HepG2 (cell line): ENCODE data around the gene SLC22A4. TPM values are rescaled to one million over a fixed set of nuclear protein-coding genes. Genes with fewer than 3 reads are reported as not detected.

Experiments used
- ATAC-seq: fragments of 200-7000 bp; cut with Tn5 transposase; 3 replicates; pipeline ENCODE4 v1.9.1; 2020; ENCODE audit warnings: mild to moderate bottlenecking, moderate library complexity
- BruUV-seq: library from RNA; stranded (reverse); fragments of 400-500 nt; replicated peaks from 2 replicates; lab custom pipeline; 2021; lab: Mats Ljungman, UMichigan
- CTCF ChIA-PET: fragments of 300-600 bp; formaldehyde crosslinking; extraction: SDS; loops from one replicate; lab custom pipeline; 2021; ENCODE audit warnings: low total read pairs, inconsistent platforms, low intra/inter-chr PET ratio; lab: Yijun Ruan, JAX
- POLR2A ChIA-PET: fragments of 350-600 bp; sonication (Branson Sonifier 250); formaldehyde crosslinking; loops from one replicate; lab custom pipeline; 2020; ENCODE audit warnings: antibody characterized with exemption, inconsistent platforms; lab: Yijun Ruan, JAX
- DNase-seq: peaks from one replicate; pipeline ENCODE4 v3.0.0-alpha.2; 2015; ENCODE audit warnings: low spot score
- FAIRE-seq: peaks from 3 replicates; lab custom pipeline; 2011; peaks lifted over from hg19 to GRCh38; lab: Jason Lieb, UNC
- H2AFZ ChIP-seq: one replicate; pipeline ENCODE4 v1.6.1; 2011; ENCODE audit warnings: low read length, inconsistent platforms
- H3K27ac ChIP-seq: fragments of 300-600 bp; 3 replicates; pipeline ENCODE4 v1.8.0; 2011; ENCODE audit warnings: mixed run types, mild to moderate bottlenecking, mixed read lengths, low read length, inconsistent platforms; ENCODE audit not compliant: insufficient read depth; ENCODE audit errors: extremely low read length
- H3K27me3 ChIP-seq, 2 experiments: fragments of 200-600 bp in 1 of 2; 2 replicates in 1 of 2; 3 replicates in 1 of 2; pipeline versions ENCODE4 v1.6.0 to v1.8.0; 2011; ENCODE audit warnings: low read length in 2 of 2, mild to moderate bottlenecking in 2 of 2, moderate library complexity in 2 of 2, inconsistent platforms in 1 of 2; ENCODE audit not compliant: insufficient read depth in 2 of 2, control insufficient read depth in 1 of 2
- H3K36me3 ChIP-seq, 2 experiments: fragments of 200-600 bp in 1 of 2; replicated peaks in 1 of 2; 2 replicates in 1 of 2; 3 replicates in 1 of 2; pipeline versions ENCODE4 v1.5.1 to v1.8.0; 2011; ENCODE audit warnings: low read length in 2 of 2, inconsistent platforms in 1 of 2; ENCODE audit not compliant: insufficient read depth in 2 of 2, control insufficient read depth in 1 of 2
- H3K4me1 ChIP-seq: 2 replicates; pipeline ENCODE4 v1.5.1; 2012; ENCODE audit warnings: low read length, inconsistent platforms; ENCODE audit not compliant: insufficient read depth
- H3K4me2 ChIP-seq: 2 replicates; pipeline ENCODE4 v1.6.0; 2011; ENCODE audit warnings: low read depth, low read length, inconsistent platforms
- H3K4me3 ChIP-seq, 3 experiments: fragments of 200-600 bp in 1 of 3; sonication (generic), shearing (Covaris generic) in 1 of 3; replicated peaks in 1 of 3; 2 replicates each; pipeline ENCODE4 v1.5.1; 2011 to 2016; ENCODE audit warnings: low read length in 3 of 3, inconsistent platforms in 2 of 3, low read depth in 2 of 3, mild to moderate bottlenecking in 2 of 3, control low read depth in 1 of 3, mixed read lengths in 1 of 3; ENCODE audit not compliant: insufficient read depth in 1 of 3
- H3K79me2 ChIP-seq: one replicate; pipeline ENCODE4 v1.6.1; 2011; ENCODE audit warnings: low read length, inconsistent platforms; ENCODE audit not compliant: insufficient read depth
- H3K9ac ChIP-seq: 2 replicates; pipeline ENCODE4 v1.6.0; 2011; ENCODE audit warnings: mild to moderate bottlenecking, low read depth, low read length, inconsistent platforms; ENCODE audit not compliant: insufficient read depth
- H3K9me3 ChIP-seq: 2 replicates; pipeline ENCODE4 v1.5.1; 2012; ENCODE audit warnings: mild to moderate bottlenecking, low read length
- H4K20me1 ChIP-seq: 2 replicates; pipeline ENCODE4 v1.6.0; 2011; ENCODE audit warnings: inconsistent platforms, mild to moderate bottlenecking, low read length, moderate library complexity; ENCODE audit not compliant: insufficient read depth
- SP140L ChIP-seq: sonication (generic); formaldehyde crosslinking; IDR thresholded peaks from 2 replicates; pipeline ENCODE4 v1.4.0; 2020; ENCODE audit warnings: missing genetic modification reagents, borderline replicate concordance
- ZNF687 ChIP-seq: sonication (generic); formaldehyde crosslinking; IDR thresholded peaks from 2 replicates; pipeline ENCODE4 v1.5.1; 2020; ENCODE audit warnings: mild to moderate bottlenecking, missing genetic modification reagents, moderate library complexity
- WGBS: methylation state at CpG from one replicate; pipeline ENCODE4 v1.1.6; 2017; ENCODE audit warnings: low lambda C conversion rate; 5-methylcytosine and 5-hydroxymethylcytosine counted together
- in situ Hi-C: cut with HindIII; loops from 2 replicates; pipeline ENCODE4 v1.10.0; 2017; ENCODE audit warnings: low pct_unique_long_range_greater_than_20kb; ENCODE audit not compliant: extremely low pct_ligation_motif_present
- intact Hi-C: fragments of 100-400 bp; cut with micrococcal nuclease; formaldehyde crosslinking; loops from one replicate; pipeline ENCODE4 v1.10.0; 2022; ENCODE audit not compliant: unreplicated experiment
- polyA plus RNA-seq, 8 experiments: library from polyadenylated mRNA; depleted of rRNA in 3 of 8; stranded (reverse) in 7 of 8; unstranded in 1 of 8; fragments of >200 nt; fragmentation: Illumina TruSeq in 4 of 8; extraction: Trizol in 4 of 8; gene quantifications; 2 replicates each; pipeline versions ENCODE4 v1.2.1 to v1.2.3, GENCODE V29; 2011 to 2016; ENCODE audit warnings: low read depth in 4 of 8, missing spikeins in 1 of 8, mixed read lengths in 1 of 8; ENCODE audit not compliant: insufficient read depth in 1 of 8
- total RNA-seq, 5 experiments: library from RNA; depleted of rRNA; stranded (reverse); fragments of >200 nt; fragmentation: Illumina TruSeq; extraction: Trizol; gene quantifications; 2 replicates each; pipeline ENCODE4 v1.2.3, GENCODE V29; 2016; ENCODE audit warnings: low read depth in 1 of 5

The SLC22A4 gene
- total and polyA plus RNA-seq, 2 of the 13 experiments (the other 11 are each of a cell fraction or from before 2014, with no cell fraction given) = 0.33 to 0.62 TPM

DNA sequence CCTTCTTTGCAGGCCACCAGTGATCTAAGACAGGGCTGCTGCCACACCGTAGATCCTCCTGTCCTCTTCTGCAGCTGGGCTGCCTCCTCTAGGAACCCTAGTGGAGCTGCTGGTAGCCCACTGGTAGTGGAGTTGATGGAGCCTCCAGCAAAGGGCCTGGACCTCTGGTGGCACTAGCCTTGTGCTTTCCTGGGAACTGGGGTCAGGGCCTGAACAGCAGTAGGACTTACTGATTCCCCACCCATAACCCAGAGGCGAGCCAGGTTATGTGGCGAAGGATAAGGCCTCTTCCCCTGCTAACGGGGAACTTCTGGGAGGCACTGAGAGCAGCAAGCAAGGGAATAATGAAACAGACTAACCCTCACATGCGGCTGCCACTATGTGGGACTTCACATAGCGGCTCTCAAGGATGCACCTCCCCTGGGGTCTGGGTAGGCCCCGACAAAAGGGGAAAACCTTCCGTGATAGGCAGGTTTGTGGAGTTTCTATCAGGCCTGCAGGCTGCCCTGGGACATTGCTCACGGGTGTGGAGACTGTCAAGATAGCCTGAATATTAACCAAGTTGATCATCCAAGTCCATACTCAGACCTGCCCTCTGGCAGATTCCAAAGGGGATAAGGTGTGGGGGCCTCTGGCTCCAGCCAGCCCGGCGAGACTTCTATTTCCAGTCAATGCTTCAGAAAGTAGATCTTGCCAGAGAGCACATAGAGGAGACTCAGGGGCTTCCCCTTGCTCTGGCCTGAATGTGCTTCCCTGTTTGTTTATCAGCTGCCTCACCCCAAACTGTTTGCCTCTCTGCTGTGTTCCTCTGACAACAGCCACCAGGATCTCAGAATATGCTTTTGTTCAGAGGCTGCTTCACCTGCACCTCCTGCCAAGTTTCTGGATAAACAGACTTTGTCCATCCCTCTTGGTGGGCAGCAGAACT, 7.4 kb downstream of the SLC22A4 start:
- Histone ChIP-seq H3K9ac (no peak overlapping the region), H3K4me2 (no peak overlapping the region), H3K27ac (no peak overlapping the region), H2AFZ (no peak overlapping the region), H4K20me1 (no peaks in the 10 kb centered on the region), H3K4me1 (peaks cover 33% of the 10 kb centered on the region), H3K4me3 (no peak overlapping the region), H3K36me3 (no peaks in the 10 kb centered on the region), H3K9me3 (no peaks in the 10 kb centered on the region), H3K79me2 (no peaks in the 10 kb centered on the region)
- BruUV-seq = no TSS peak
- DNase-seq = no peak
- in situ Hi-C loops = no loop called here
- ATAC-seq = peak; percentile 54
- CTCF ChIA-PET = no interaction called here
- intact Hi-C loops = no loop called here
- FAIRE-seq = no peak
- 85% methylated on average over 8 of the region's 11 CpGs for WGBS
- no peak for TF ChIP-seq SP140L (CRISPR knock-in tag)
- TF ChIP-seq ZNF687 (CRISPR knock-in tag) = 0 out of 2 replicates have a peak, but pooled peaks have one; percentile 0
- TF ChIP-seq, all 625 proteins: peak for 1
- POLR2A ChIA-PET = no interaction called here
- no peaks in the 10 kb centered on the region for H3K27me3 ChIP-seq
